Mucosa of gallbladder (tissue), 1 donor: ENCODE measurements around the gene KCNMB4. TPM values are rescaled to one million over a fixed set of nuclear protein-coding genes. Genes with fewer than 3 reads are reported as not detected.

Experiments
- DNase-seq: peaks from one replicate; pipeline ENCODE4 v3.0.0-alpha.2; 2020; ENCODE audit warnings: low spot score
- total RNA-seq: library from RNA; stranded (reverse); gene quantifications from one replicate; pipeline ENCODE4 v1.2.1, GENCODE V29; 2021
- donor health status: DM: no; HTN: no; CAD: no.

The KCNMB4 gene
- total RNA-seq, 1 donor from 2014 or later = 3.1 TPM

GRCh38 chr12:70443062-70443673, 77.1 kb downstream of the KCNMB4 start:
- DNase-seq = no peak

GRCh38 chr12:70444903-70445302, 78.8 kb downstream of the KCNMB4 start:
- DNase-seq = no peak

GRCh38 chr12:70448371-70448770, 82.3 kb downstream of the KCNMB4 start:
- DNase-seq = no peak

GRCh38 chr12:70449074-70449752, 83.1 kb downstream of the KCNMB4 start:
- DNase-seq = no peak

GRCh38 chr12:70449753-70450341, 83.8 kb downstream of the KCNMB4 start:
- DNase-seq = no peak

GRCh38 chr12:70451528-70451927, 85.4 kb downstream of the KCNMB4 start:
- DNase-seq = no peak

GRCh38 chr12:70456953-70457352, 90.9 kb downstream of the KCNMB4 start:
- no peak for DNase-seq

- DNase-seq = no peak
These were observed 93.7 kb downstream of the KCNMB4 start for GRCh38 chr12:70459786-70460185.

- DNase-seq = no peak
These were observed 97.9 kb downstream of the KCNMB4 start for GRCh38 chr12:70463997-70464396.

GRCh38 chr12:70466753-70467152, 100.7 kb downstream of the KCNMB4 start:
- no peak for DNase-seq

GRCh38 chr12:70467476-70467875, 101.4 kb downstream of the KCNMB4 start:
- DNase-seq = no peak

- DNase-seq = no peak
These were observed 102.0 kb downstream of the KCNMB4 start for GRCh38 chr12:70467918-70468733.

GRCh38 chr12:70468741-70469140, 102.7 kb downstream of the KCNMB4 start:
- no peak for DNase-seq

GRCh38 chr12:70469221-70469820, 103.2 kb downstream of the KCNMB4 start:
- DNase-seq = no peak

- no peak for DNase-seq
These were observed 116.7 kb downstream of the KCNMB4 start for GRCh38 chr12:70482764-70483163.

Other genes starting within 250 kb of the KCNMB4 start
- gene CNOT2, start 122.9 kb upstream of the KCNMB4 start, total RNA-seq = 75.2 TPM